ENCODE measurements around the gene GABPB1. TPM values are rescaled to one million over a fixed set of nuclear protein-coding genes. Genes with fewer than 3 reads are reported as not detected.
"Not testable (repeated sequence)": the region's sequence is repeated elsewhere in the genome, so short reads cannot be mapped to it uniquely, and the experiment has no call there.

GABPB1 gene
- total RNA-seq: 69.3 and 69.5 TPM in 2 replicates

GRCh38 chr15:50354838-50355618 lies at the start of gene GABPB1:
Gene GABPB1, minus strand, starts transcription at chr15:50355198. Its CDS starts 45,400 bp downstream, at chr15:50309798.
- peaks cover 64% of the 10 kb centered on the region for H3K36me3 Mint-ChIP-seq (ENCODE audit: low read depth)

GRCh38 chr15:50391561-50391960 lies 36.6 kb upstream of the GABPB1 start:
- H3K36me3 Mint-ChIP-seq (ENCODE audit: low read depth); H3K4me3 Mint-ChIP-seq (ENCODE audit: low read depth); H3K9me3 Mint-ChIP-seq; intact Hi-C loops (cut with micrococcal nuclease); H3K27ac Mint-ChIP-seq; DNase-seq (ENCODE audit: low spot score); H3K27me3 Mint-ChIP-seq (ENCODE audit: low read depth): not testable (repeated sequence)
- peaks cover 10% of the 10 kb centered on the region for H3K4me1 Mint-ChIP-seq (ENCODE audit: low read depth)

More at GRCh38 chr15:50354838-50355618, at the start of gene GABPB1:
- intact Hi-C loops (cut with micrococcal nuclease): loop anchor here (1.0 to 10.0 kb wide), 8 partner anchors 69 to 1478 kb away; partner anchors contain the start of genes DTWD1, EID1, FAM227B and SLC27A2
- H3K4me3 Mint-ChIP-seq (ENCODE audit: low read depth): peak within 1 kb of the TSS; percentile 98
- no peaks in the 10 kb centered on the region for H3K27me3 Mint-ChIP-seq (ENCODE audit: low read depth)
- no peaks in the 10 kb centered on the region for H3K9me3 Mint-ChIP-seq
- peak; percentile 89 for DNase-seq (ENCODE audit: low spot score)
- peak within 1 kb of the TSS; percentile 100 for H3K27ac Mint-ChIP-seq
- H3K4me1 Mint-ChIP-seq (ENCODE audit: low read depth): peaks cover 37% of the 10 kb centered on the region

- Mint-ChIP-seq H3K4me1 (ENCODE audit: low read depth) (peaks cover 12% of the 10 kb centered on the region), H3K4me3 (ENCODE audit: low read depth) (no peak overlapping the region)
These were observed 35.7 kb upstream of the GABPB1 start for GRCh38 chr15:50390554-50391264.

DNA sequence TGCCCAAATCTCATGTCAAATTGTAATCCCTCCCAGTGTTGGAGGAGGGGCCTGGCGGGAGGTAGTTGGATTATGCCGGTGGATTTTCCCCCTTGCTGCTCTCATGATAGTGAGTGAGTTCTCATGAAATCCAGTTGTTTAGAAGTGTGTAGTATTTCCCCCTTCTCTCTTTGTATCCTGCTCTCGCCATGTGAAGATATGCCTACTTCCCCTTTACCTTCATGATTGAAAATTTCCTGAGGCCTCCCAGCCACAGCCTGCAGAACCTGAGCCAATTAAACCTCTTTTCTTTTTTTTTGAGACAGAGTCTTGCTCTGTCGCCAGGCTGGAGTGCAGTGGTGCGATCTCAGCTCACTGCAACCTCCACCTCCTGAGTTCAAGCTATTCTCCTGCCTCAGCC lies 27.4 kb upstream of the GABPB1 start:
- H3K27ac Mint-ChIP-seq; DNase-seq (ENCODE audit: low spot score); H3K27me3 Mint-ChIP-seq (ENCODE audit: low read depth); H3K4me3 Mint-ChIP-seq (ENCODE audit: low read depth); H3K36me3 Mint-ChIP-seq (ENCODE audit: low read depth); H3K9me3 Mint-ChIP-seq; intact Hi-C loops (cut with micrococcal nuclease): not testable (repeated sequence)
- peaks cover 18% of the 10 kb centered on the region for H3K4me1 Mint-ChIP-seq (ENCODE audit: low read depth)

More at GRCh38 chr15:50390554-50391264, 35.7 kb upstream of the GABPB1 start:
- no peak for DNase-seq (ENCODE audit: low spot score)
- Mint-ChIP-seq H3K36me3 (ENCODE audit: low read depth) (no peaks in the 10 kb centered on the region), H3K27me3 (ENCODE audit: low read depth) (no peaks in the 10 kb centered on the region), H3K27ac (peak overlapping the region; percentile 56), H3K9me3 (no peaks in the 10 kb centered on the region)
- intact Hi-C loops (cut with micrococcal nuclease): no loop called here

GRCh38 chr15:50381438-50381837 lies 26.4 kb upstream of the GABPB1 start:
- DNase-seq (ENCODE audit: low spot score): no peak
- Mint-ChIP-seq H3K36me3 (ENCODE audit: low read depth) (peaks cover 3% of the 10 kb centered on the region), H3K4me1 (ENCODE audit: low read depth) (peaks cover 18% of the 10 kb centered on the region), H3K27me3 (ENCODE audit: low read depth) (no peaks in the 10 kb centered on the region), H3K9me3 (no peaks in the 10 kb centered on the region), H3K27ac (no peak overlapping the region), H3K4me3 (ENCODE audit: low read depth) (no peak overlapping the region)
- intact Hi-C loops (cut with micrococcal nuclease): no loop called here

DNA sequence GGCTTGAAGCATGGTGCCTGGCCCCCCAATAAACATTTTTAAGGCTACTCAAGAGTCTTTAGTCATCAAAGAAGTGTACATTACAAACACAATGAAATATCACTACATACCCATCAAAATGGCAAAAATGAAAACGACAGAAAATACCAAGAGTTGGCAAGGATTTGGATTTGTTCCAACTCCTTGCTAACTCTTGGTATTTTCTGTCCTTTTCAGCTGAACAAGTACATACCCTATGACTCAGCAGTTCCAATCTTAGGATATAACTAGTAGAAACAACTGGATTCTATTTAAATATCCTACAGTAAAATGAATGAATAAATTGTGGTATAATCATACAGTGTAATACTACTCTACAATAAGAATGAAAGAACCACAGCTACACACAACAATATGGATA lies 25.1 kb upstream of the GABPB1 start:
- Mint-ChIP-seq H3K27me3 (ENCODE audit: low read depth) (no peaks in the 10 kb centered on the region), H3K27ac (no peak overlapping the region), H3K4me3 (ENCODE audit: low read depth) (no peak overlapping the region)

DNA sequence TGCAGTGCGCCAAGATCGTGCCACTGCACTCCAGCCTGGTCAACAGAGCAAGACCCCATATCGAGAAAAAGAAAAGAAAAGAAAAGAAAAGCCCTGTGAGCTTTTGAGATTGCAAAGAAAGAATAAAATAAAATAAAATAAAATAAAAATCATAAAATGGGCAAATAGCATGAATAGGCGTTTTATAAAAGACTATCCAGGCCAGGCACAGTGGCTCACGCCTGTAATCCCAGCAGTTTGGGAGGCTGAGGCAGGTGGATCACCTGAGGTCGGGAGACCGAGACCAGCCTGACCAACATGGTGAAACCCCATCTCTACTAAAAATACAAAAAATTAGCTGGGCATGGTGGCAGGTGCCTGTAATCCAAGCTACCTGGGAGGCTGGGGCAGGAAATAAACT lies 24.4 kb upstream of the GABPB1 start:
- H3K27ac Mint-ChIP-seq; DNase-seq (ENCODE audit: low spot score); H3K4me3 Mint-ChIP-seq (ENCODE audit: low read depth); H3K36me3 Mint-ChIP-seq (ENCODE audit: low read depth); H3K9me3 Mint-ChIP-seq; H3K27me3 Mint-ChIP-seq (ENCODE audit: low read depth): not testable (repeated sequence)
- intact Hi-C loops (cut with micrococcal nuclease): loop anchor here (5.0 kb wide), 1 partner anchor 173 kb away; no protein-coding TSS in a partner anchor
- peaks cover 18% of the 10 kb centered on the region for H3K4me1 Mint-ChIP-seq (ENCODE audit: low read depth)

More for the DNA sequence above, 25.1 kb upstream of the GABPB1 start:
- Mint-ChIP-seq H3K36me3 (ENCODE audit: low read depth) (peaks cover 3% of the 10 kb centered on the region), H3K9me3 (no peaks in the 10 kb centered on the region), H3K4me1 (ENCODE audit: low read depth) (peaks cover 18% of the 10 kb centered on the region)
- intact Hi-C loops (cut with micrococcal nuclease): no loop called here
- no peak for DNase-seq (ENCODE audit: low spot score)

DNA sequence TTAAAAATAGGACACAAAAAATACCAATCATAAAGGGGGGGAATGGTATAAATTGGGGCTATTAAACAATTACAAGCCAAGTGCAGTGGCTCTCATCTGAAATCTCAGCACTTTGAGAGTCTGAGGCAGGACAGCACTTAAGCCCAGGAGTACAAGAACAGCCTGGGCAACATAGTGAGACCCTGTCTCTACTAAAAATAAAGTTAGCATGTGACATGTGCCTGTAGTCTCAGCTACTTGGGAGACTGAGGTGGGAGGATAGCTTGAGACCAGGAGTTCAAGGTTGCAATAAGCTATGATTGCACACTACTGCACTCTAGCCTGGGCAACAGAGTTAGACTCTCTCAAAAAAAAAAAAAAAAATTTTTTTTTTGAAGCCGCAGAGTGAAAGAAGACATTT lies 23.8 kb upstream of the GABPB1 start:
- Mint-ChIP-seq H3K27ac (peak overlapping the region; percentile 92), H3K4me3 (ENCODE audit: low read depth) (peak overlapping the region; percentile 51), H3K36me3 (ENCODE audit: low read depth) (peaks cover 3% of the 10 kb centered on the region), H3K9me3 (no peaks in the 10 kb centered on the region), H3K4me1 (ENCODE audit: low read depth) (peaks cover 18% of the 10 kb centered on the region), H3K27me3 (ENCODE audit: low read depth) (no peaks in the 10 kb centered on the region)
- intact Hi-C loops (cut with micrococcal nuclease): loop anchor here (1.0 to 5.0 kb wide), 6 partner anchors 25 to 387 kb away; partner anchors contain the start of genes SPPL2A and USP8
- DNase-seq (ENCODE audit: low spot score): no peak

DNA sequence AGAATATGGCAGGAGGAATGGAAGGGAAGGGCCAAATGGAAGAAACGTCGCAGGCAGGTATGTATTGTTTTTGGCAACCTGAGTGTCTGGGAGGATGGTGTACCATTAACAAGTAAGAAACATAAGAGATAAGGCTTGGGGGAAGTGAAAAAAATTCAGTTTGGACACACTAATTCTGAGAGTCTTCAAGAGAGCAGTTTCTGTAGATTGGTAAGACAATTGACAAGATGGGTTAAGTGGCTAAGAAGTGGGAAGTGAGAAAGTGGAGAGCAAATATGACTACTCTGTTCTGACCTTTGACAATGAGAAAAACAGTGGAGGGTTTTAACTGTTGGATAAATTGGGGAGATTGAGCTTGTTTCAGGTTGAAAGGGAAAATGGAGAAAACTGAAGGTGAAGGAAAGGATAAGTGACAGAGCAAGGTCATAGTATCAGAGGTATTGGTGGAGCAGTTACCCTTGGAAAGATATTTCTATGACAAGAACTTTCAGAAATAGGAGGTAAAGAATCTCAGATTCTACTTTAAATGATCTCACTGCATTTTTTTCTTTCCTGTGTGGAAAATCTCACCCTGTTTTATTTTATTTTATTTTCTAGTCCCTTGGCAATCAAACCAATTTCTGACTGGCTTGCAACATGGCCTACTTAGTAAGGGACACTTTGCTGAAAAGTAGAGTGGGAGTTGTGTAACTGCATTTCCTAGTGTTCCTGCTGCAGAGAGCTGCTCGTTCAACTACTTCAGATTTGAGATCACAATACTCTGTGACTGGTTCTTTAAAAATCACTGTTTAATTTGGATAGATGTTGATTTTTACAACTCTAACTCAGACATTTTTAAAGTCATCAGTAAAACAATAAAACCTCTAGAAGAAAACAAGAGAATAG lies 23.1 kb upstream of the GABPB1 start:
- peak overlapping the region; percentile 51 for H3K4me3 Mint-ChIP-seq (ENCODE audit: low read depth)
- intact Hi-C loops (cut with micrococcal nuclease): loop anchor here (1.0 to 5.0 kb wide), 6 partner anchors 25 to 387 kb away; partner anchors contain the start of genes SPPL2A and USP8

DNA sequence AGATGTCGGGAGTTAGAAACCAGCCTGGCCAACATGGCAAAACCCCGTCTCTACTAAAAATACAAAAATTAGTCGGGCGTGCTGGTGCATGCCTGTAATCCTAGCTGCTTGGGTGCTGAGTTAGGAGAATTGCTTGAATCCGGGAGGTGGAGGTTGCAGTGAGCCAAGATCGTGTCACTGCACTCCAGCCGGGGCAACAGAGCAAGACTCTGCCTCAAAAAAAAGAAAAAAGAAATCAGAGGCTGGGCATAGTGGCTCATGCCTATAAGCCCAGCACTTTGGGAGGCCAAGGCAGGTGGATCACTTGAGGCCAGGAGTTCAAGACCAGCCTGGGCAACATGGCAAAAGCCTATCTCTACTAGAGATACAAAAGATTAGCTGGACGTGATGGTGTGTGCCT lies 14.6 kb upstream of the GABPB1 start:
- H3K4me3 Mint-ChIP-seq (ENCODE audit: low read depth); H3K27ac Mint-ChIP-seq; intact Hi-C loops (cut with micrococcal nuclease); DNase-seq (ENCODE audit: low spot score); H3K27me3 Mint-ChIP-seq (ENCODE audit: low read depth); H3K4me1 Mint-ChIP-seq (ENCODE audit: low read depth); H3K9me3 Mint-ChIP-seq: not testable (repeated sequence)
- peaks cover 39% of the 10 kb centered on the region for H3K36me3 Mint-ChIP-seq (ENCODE audit: low read depth)

More for the DNA sequence above, 23.1 kb upstream of the GABPB1 start:
- Mint-ChIP-seq H3K4me1 (ENCODE audit: low read depth) (peaks cover 18% of the 10 kb centered on the region), H3K9me3 (no peaks in the 10 kb centered on the region), H3K27me3 (ENCODE audit: low read depth) (no peaks in the 10 kb centered on the region), H3K27ac (peak overlapping the region; percentile 92), H3K36me3 (ENCODE audit: low read depth) (peaks cover 3% of the 10 kb centered on the region)
- no peak for DNase-seq (ENCODE audit: low spot score)

GRCh38 chr15:50365971-50366370 lies 11.0 kb upstream of the GABPB1 start:
- Mint-ChIP-seq H3K9me3 (no peaks in the 10 kb centered on the region), H3K27me3 (ENCODE audit: low read depth) (no peaks in the 10 kb centered on the region), H3K4me1 (ENCODE audit: low read depth) (peaks cover 4% of the 10 kb centered on the region), H3K27ac (peak overlapping the region; percentile 24), H3K36me3 (ENCODE audit: low read depth) (peaks cover 63% of the 10 kb centered on the region), H3K4me3 (ENCODE audit: low read depth) (no peak overlapping the region)
- DNase-seq (ENCODE audit: low spot score): no peak
- intact Hi-C loops (cut with micrococcal nuclease): no loop called here

GRCh38 chr15:50365570-50365969 lies 10.6 kb upstream of the GABPB1 start:
- peaks cover 64% of the 10 kb centered on the region for H3K36me3 Mint-ChIP-seq (ENCODE audit: low read depth)
- H3K4me3 Mint-ChIP-seq (ENCODE audit: low read depth): no peak overlapping the region
- H3K27ac Mint-ChIP-seq: peak overlapping the region; percentile 24
- intact Hi-C loops (cut with micrococcal nuclease): no loop called here
- no peaks in the 10 kb centered on the region for H3K9me3 Mint-ChIP-seq
- peaks cover 4% of the 10 kb centered on the region for H3K4me1 Mint-ChIP-seq (ENCODE audit: low read depth)
- no peaks in the 10 kb centered on the region for H3K27me3 Mint-ChIP-seq (ENCODE audit: low read depth)
- no peak for DNase-seq (ENCODE audit: low spot score)

Measured in activated T-helper 2 cell treated with anti-CD3 and anti-CD28 coated beads, Interferon-gamma antibody, Interleukin-2, Interleukin-4, amounts not matched to agents 10 μg/mL and 5 μg/mL and 100 μg/mL, durations not matched to agents 14 hours and 24 hours and 36 hours (primary cell).